ENCODE data around the gene DLK2. TPM values are rescaled to one million over a fixed set of nuclear protein-coding genes. Genes with fewer than 3 reads are reported as not detected.

DLK2 gene
- total and polyA plus RNA-seq, 2 of the 13 experiments (the other 11 are each of a cell fraction or from before 2014, with no cell fraction given), result 1.2 to 3.8 TPM

GRCh38 chr6:43499028-43499815, 43.9 kb upstream of the DLK2 start:
- Histone ChIP-seq H3K9me3 (ENCODE audit: low read length) (no peaks in the 10 kb centered on the region), H4K20me1 (ENCODE audit: insufficient read depth, low read length) (no peaks in the 10 kb centered on the region), H3K9ac (ENCODE audit: insufficient read depth, low read depth, low read length) (no peak overlapping the region), H3K79me2 (ENCODE audit: insufficient read depth, low read length) (peaks cover 11% of the 10 kb centered on the region), H3K27me3 (ENCODE audit: control insufficient read depth in 1 of 2, insufficient read depth in 2 of 2, low read length in 2 of 2) (no peaks in the 10 kb centered on the region), H3K27ac (ENCODE audit: extremely low read length, insufficient read depth, low read length) (peak overlapping the region; percentile 60), H3K4me3 (replicated peaks in 1 of 3; ENCODE audit: insufficient read depth in 1 of 3, low read depth in 2 of 3, low read length in 3 of 3) (no peak overlapping the region; a peak in 1 of 6 replicates), H3K4me2 (ENCODE audit: low read depth, low read length) (peak overlapping the region; percentile 14), H3K36me3 (replicated peaks in 1 of 2; ENCODE audit: control insufficient read depth in 1 of 2, insufficient read depth in 2 of 2, low read length in 2 of 2) (peaks cover 43 to 61% of the 10 kb centered on the region in 2 experiments), H2AFZ (ENCODE audit: low read length) (no peak overlapping the region), H3K4me1 (ENCODE audit: insufficient read depth, low read length) (peaks cover 22% of the 10 kb centered on the region)
- BruUV-seq (replicated peaks), result no TSS peak
- ATAC-seq (peak; percentile 59), DNase-seq (ENCODE audit: low spot score) (peak; percentile 75), FAIRE-seq (peak; percentile 83)
- intact Hi-C loops (cut with micrococcal nuclease; ENCODE audit: unreplicated experiment) (loop anchor here (5.0 to 10.0 kb wide), 2 partner anchors 64 to 132 kb away; partner anchors contain the start of gene ZNF318), in situ Hi-C loops (cut with HindIII; ENCODE audit: extremely low pct_ligation_motif_present, low pct_unique_long_range_greater_than_20kb) (loop anchor here (5.0 kb wide), 1 partner anchor 237 kb away; no protein-coding TSS in a partner anchor)
- WGBS (ENCODE audit: low lambda C conversion rate), result 66% methylated on average over 10 of the region's 12 CpGs
- ChIA-PET CTCF (ENCODE audit: low intra/inter-chr PET ratio, low total read pairs) (no interaction called here), POLR2A (interaction anchor here (0.5 to 2.0 kb wide), 4 partner anchors 8 to 43 kb away, joined by 3 to 9 read pairs (median 4); partner anchors contain the start of gene LRRC73)
- no peak for TF ChIP-seq SRSF4 (IDR thresholded peaks at IDR 0.05; ENCODE audit: low read depth, low read length, poor library complexity, severe bottlenecking)
- no peak for TF ChIP-seq ZNF589 (CRISPR knock-in tag; conservative IDR thresholded peaks at IDR 0.05)
- no peak for TF ChIP-seq RERE (CRISPR knock-in tag; IDR thresholded peaks at IDR 0.05; ENCODE audit: low read depth)
- no peak for TF ChIP-seq SRSF1 (optimal IDR thresholded peaks at IDR 0.05; ENCODE audit: low read depth, low read length)
- no peak for TF ChIP-seq ZNF619 (CRISPR knock-in tag; IDR thresholded peaks at IDR 0.05)
- TF ChIP-seq BHLHE40 (IDR thresholded peaks at IDR 0.05; ENCODE audit: low read length), result no peak
- no peak for TF ChIP-seq ZNF138 (CRISPR knock-in tag; IDR thresholded peaks at IDR 0.05; ENCODE audit: low read depth)
- no peak for TF ChIP-seq TAF15 (IDR thresholded peaks at IDR 0.05; ENCODE audit: low read depth, low read length, poor library complexity, severe bottlenecking)
- no peak for TF ChIP-seq ATM (IDR thresholded peaks at IDR 0.05; ENCODE audit: borderline replicate concordance)
- TF ChIP-seq ZNF510 (CRISPR knock-in tag; IDR thresholded peaks at IDR 0.05; ENCODE audit: low read depth), result no peak
- no peak for TF ChIP-seq ZNF772 (CRISPR knock-in tag; IDR thresholded peaks at IDR 0.05)
- no peak for TF ChIP-seq ZNF563 (CRISPR knock-in tag; IDR thresholded peaks at IDR 0.05)
- no peak for TF ChIP-seq SMARCE1 (IDR thresholded peaks at IDR 0.05; ENCODE audit: borderline replicate concordance)
- 0 out of 2 replicates have a peak, but pooled peaks have one; percentile 14 for TF ChIP-seq HOXA3 (CRISPR knock-in tag; IDR thresholded peaks at IDR 0.05)
- no peak for TF ChIP-seq ZNF652 (CRISPR knock-in tag; IDR thresholded peaks at IDR 0.05; ENCODE audit: borderline replicate concordance, low read depth)
- TF ChIP-seq ZNF207 (IDR thresholded peaks at IDR 0.05; ENCODE audit: borderline replicate concordance), result no peak
- no peak; the same call in 1 of the 2 replicates for TF ChIP-seq HDAC1 (CRISPR knock-in tag; IDR thresholded peaks at IDR 0.05)
- TF ChIP-seq CENPX (CRISPR knock-in tag; IDR thresholded peaks at IDR 0.05), result no peak
- no peak for TF ChIP-seq ZNF607 (CRISPR knock-in tag; IDR thresholded peaks at IDR 0.05; ENCODE audit: borderline replicate concordance)
